ENCODE results near the gene IL1R2.

Gene IL1R2

GRCh38 chr2:102024410-102024809 is 32.6 kb downstream of the IL1R2 start:
- no peak for DNase-seq
- H3K27me3 ChIP-seq (ENCODE audit: insufficient read depth, low read depth, severe bottlenecking) = peaks cover 83% of the 10 kb centered on the region
- TF ChIP-seq, protein P1, sequence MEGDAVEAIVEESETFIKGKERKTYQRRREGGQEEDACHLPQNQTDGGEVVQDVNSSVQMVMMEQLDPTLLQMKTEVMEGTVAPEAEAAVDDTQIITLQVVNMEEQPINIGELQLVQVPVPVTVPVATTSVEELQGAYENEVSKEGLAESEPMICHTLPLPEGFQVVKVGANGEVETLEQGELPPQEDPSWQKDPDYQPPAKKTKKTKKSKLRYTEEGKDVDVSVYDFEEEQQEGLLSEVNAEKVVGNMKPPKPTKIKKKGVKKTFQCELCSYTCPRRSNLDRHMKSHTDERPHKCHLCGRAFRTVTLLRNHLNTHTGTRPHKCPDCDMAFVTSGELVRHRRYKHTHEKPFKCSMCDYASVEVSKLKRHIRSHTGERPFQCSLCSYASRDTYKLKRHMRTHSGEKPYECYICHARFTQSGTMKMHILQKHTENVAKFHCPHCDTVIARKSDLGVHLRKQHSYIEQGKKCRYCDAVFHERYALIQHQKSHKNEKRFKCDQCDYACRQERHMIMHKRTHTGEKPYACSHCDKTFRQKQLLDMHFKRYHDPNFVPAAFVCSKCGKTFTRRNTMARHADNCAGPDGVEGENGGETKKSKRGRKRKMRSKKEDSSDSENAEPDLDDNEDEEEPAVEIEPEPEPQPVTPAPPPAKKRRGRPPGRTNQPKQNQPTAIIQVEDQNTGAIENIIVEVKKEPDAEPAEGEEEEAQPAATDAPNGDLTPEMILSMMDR (IDR thresholded peaks at IDR 0.05; ENCODE audit: low read depth, low read length) = no peak
- no peak overlapping the region for H3K27ac ChIP-seq
- no peaks in the 10 kb centered on the region for H3K9me3 ChIP-seq (ENCODE audit: severe bottlenecking)
- no peak overlapping the region for H3K4me3 ChIP-seq (ENCODE audit: low read depth, low read length)
- no peaks in the 10 kb centered on the region for H3K36me3 ChIP-seq

- DNase-seq = no peak
- TF ChIP-seq, protein P1 (IDR thresholded peaks at IDR 0.05; ENCODE audit: low read depth, low read length) = no peak
- Histone ChIP-seq H3K36me3 (no peaks in the 10 kb centered on the region), H3K27me3 (ENCODE audit: insufficient read depth, low read depth, severe bottlenecking) (peaks cover 87% of the 10 kb centered on the region), H3K27ac (no peak overlapping the region), H3K9me3 (ENCODE audit: severe bottlenecking) (no peaks in the 10 kb centered on the region), H3K4me3 (ENCODE audit: low read depth, low read length) (no peak overlapping the region)
These were observed 33.3 kb downstream of the IL1R2 start for GRCh38 chr2:102025016-102025501.

GRCh38 chr2:102025583-102026267 is 34.0 kb downstream of the IL1R2 start:
- no peak for DNase-seq
- Histone ChIP-seq H3K27me3 (ENCODE audit: insufficient read depth, low read depth, severe bottlenecking) (peaks cover 88% of the 10 kb centered on the region), H3K9me3 (ENCODE audit: severe bottlenecking) (no peaks in the 10 kb centered on the region), H3K27ac (no peak overlapping the region), H3K4me3 (ENCODE audit: low read depth, low read length) (no peak overlapping the region), H3K36me3 (no peaks in the 10 kb centered on the region)
- TF ChIP-seq, protein P1 (IDR thresholded peaks at IDR 0.05; ENCODE audit: low read depth, low read length) = no peak

DNA sequence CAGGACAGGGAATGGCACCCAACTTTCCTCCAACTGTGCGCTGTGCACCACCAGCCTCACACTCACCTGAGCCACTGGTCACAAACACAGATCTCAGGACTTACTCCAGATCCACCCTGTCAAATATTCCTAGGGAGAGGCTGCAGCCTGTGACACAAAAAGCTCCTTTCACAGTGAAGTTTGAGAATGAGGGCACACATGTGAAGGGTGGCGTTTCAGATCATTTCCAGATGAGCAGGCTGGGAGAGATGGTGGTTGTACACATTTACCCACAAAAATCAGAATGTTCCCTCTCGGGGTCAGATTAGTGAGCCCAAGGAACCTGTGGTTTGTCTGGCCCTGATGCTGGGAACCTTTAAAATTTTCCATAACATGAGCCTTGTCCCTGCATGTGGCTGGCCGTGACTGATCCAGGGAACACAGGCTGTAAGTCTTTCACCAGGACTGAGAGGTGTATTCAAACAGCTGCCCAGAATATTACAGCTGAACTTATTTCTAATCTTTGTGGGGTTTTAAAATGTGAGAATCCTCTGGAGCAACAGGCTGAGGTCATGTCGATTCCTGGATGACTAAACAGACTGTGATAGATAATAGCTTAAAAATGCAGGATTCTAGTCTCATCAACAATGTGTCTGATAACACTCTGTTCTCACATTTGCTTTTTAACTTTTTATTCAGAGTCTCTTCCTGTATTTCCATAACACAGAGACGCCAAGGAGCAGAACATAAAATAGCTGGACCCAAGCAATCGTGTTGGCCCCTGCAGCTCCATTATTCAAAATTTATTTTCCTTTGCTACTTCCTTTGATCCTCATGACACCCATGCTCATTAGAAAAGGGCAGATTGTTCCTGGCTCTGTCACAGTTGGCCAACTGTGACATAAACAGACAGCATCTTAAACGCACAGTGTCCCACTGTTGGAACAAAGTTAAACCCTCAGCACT is 35.5 kb downstream of the IL1R2 start:
- no peak overlapping the region for H3K4me3 ChIP-seq (ENCODE audit: low read depth, low read length)
- no peaks in the 10 kb centered on the region for H3K9me3 ChIP-seq (ENCODE audit: severe bottlenecking)
- H3K36me3 ChIP-seq = no peaks in the 10 kb centered on the region
- no peak overlapping the region for H3K27ac ChIP-seq
- H3K27me3 ChIP-seq (ENCODE audit: insufficient read depth, low read depth, severe bottlenecking) = peaks cover 90% of the 10 kb centered on the region
- DNase-seq = no peak
- TF ChIP-seq, protein P1 (IDR thresholded peaks at IDR 0.05; ENCODE audit: low read depth, low read length) = no peak

DNA sequence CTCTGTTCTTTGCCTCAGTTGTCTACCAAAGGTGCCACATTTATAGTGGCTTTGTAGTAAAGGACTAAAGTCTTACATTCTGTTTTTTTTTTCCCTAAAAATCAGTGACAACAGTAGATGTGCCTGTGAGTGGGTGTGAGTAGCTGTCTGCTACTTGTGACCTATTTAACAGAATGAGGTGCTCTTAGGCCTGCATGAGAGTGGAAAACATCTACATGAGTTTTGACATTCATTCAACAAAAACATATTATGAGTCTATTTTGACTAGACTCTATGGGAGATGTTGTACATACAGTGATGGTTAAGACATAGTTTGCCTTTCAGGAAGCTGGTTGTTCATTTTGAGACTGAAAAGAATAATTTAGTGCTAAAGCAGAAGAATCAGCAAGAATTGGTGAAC is 36.7 kb downstream of the IL1R2 start:
- TF ChIP-seq, protein P1 (IDR thresholded peaks at IDR 0.05; ENCODE audit: low read depth, low read length) = no peak
- no peak overlapping the region for H3K27ac ChIP-seq
- no peaks in the 10 kb centered on the region for H3K36me3 ChIP-seq
- DNase-seq = no peak
- no peak overlapping the region for H3K4me3 ChIP-seq (ENCODE audit: low read depth, low read length)
- H3K9me3 ChIP-seq (ENCODE audit: severe bottlenecking) = no peaks in the 10 kb centered on the region
- peaks cover 90% of the 10 kb centered on the region for H3K27me3 ChIP-seq (ENCODE audit: insufficient read depth, low read depth, severe bottlenecking)

Data from WERI-Rb-1 (cell line).